H1 (cell line): ENCODE measurements around the gene FRMD4B. TPM values are rescaled to one million over a fixed set of nuclear protein-coding genes. Genes with fewer than 3 reads are reported as not detected.

Experiments
- CTCF ChIA-PET: fragments of 300-600 bp; sonication (Branson Sonifier 250); formaldehyde crosslinking; loops from one replicate; lab custom pipeline; 2021; ENCODE audit not compliant: partially characterized antibody; lab: Charles Lee
- POLR2A ChIA-PET: fragments of 300-600 bp; sonication (Branson Sonifier 250); formaldehyde crosslinking; loops from one replicate; lab custom pipeline; 2021; ENCODE audit warnings: inconsistent platforms; ENCODE audit not compliant: partially characterized antibody; lab: Charles Lee
- DNase-seq, 2 experiments: peaks; one replicate each; pipeline versions ENCODE4 v3.0.0 to v3.0.0-alpha.2; 2010 to 2022; ENCODE audit warnings: low spot score in 2 of 2, low read depth in 1 of 2, mixed read lengths in 1 of 2
- FAIRE-seq: peaks from 2 replicates; lab custom pipeline; 2011; peaks lifted over from hg19 to GRCh38; lab: Jason Lieb, UNC
- H2AFZ ChIP-seq: 2 replicates; pipeline ENCODE4 v1.8.1; 2012; ENCODE audit warnings: low read length, inconsistent platforms
- H2AK5ac ChIP-seq: 2 replicates; pipeline ENCODE4 v1.6.1; 2013; ENCODE audit warnings: low read depth, low read length
- H2BK120ac ChIP-seq: replicated peaks from 2 replicates; pipeline ENCODE3; 2013; ENCODE audit warnings: low read depth, low read length, inconsistent platforms
- H2BK12ac ChIP-seq: 2 replicates; pipeline ENCODE4 v1.6.1; 2013; ENCODE audit warnings: low read depth, low read length
- H2BK15ac ChIP-seq: 2 replicates; pipeline ENCODE4 v1.6.1; 2013; ENCODE audit warnings: low read length
- H2BK20ac ChIP-seq: 2 replicates; pipeline ENCODE4 v1.6.1; 2013; ENCODE audit warnings: low read length
- H2BK5ac ChIP-seq: 2 replicates; pipeline ENCODE4 v1.6.1; 2013; ENCODE audit warnings: low read depth, low read length
- H3K14ac ChIP-seq: 2 replicates; pipeline ENCODE4 v1.6.1; 2013; ENCODE audit warnings: inconsistent platforms; ENCODE audit not compliant: insufficient read length
- H3K18ac ChIP-seq: 2 replicates; pipeline ENCODE4 v1.6.1; 2013; ENCODE audit warnings: low read length; ENCODE audit errors: extremely low read depth
- H3K23ac ChIP-seq: 2 replicates; pipeline ENCODE4 v1.6.1; 2013; ENCODE audit warnings: inconsistent platforms; ENCODE audit not compliant: insufficient read length
- H3K23me2 ChIP-seq: 2 replicates; pipeline ENCODE4 v1.6.1; 2013; ENCODE audit warnings: low read depth, low read length
- H3K27ac ChIP-seq: 2 replicates; pipeline ENCODE4 v1.6.1; 2011; ENCODE audit warnings: low read depth, low read length, inconsistent platforms
- H3K27me3 ChIP-seq, 4 experiments: replicated peaks in 1 of 4; 1 replicate in 1 of 4; 2 replicates in 3 of 4; pipeline versions ENCODE4 v1.6.1 to v1.8.1; 2011 to 2013; ENCODE audit warnings: low read length in 3 of 4, mild to moderate bottlenecking in 3 of 4, inconsistent platforms in 2 of 4, mixed read lengths in 2 of 4, moderate library complexity in 1 of 4; ENCODE audit not compliant: control insufficient read depth in 3 of 4, insufficient read depth in 3 of 4; ENCODE audit errors: extremely low read depth in 1 of 4
- H3K36me3 ChIP-seq, 4 experiments: 2 replicates each; pipeline versions ENCODE4 v1.6.1 to v1.8.1; 2011 to 2013; ENCODE audit warnings: mild to moderate bottlenecking in 4 of 4, low read length in 3 of 4, moderate library complexity in 2 of 4, control low read depth in 1 of 4, inconsistent platforms in 1 of 4; ENCODE audit not compliant: insufficient read depth in 4 of 4, control insufficient read depth in 2 of 4
- H3K4ac ChIP-seq: replicated peaks from 2 replicates; pipeline ENCODE3; 2013; ENCODE audit warnings: low read length, low read depth, mixed read lengths, inconsistent platforms; ENCODE audit not compliant: insufficient read length
- H3K4me1 ChIP-seq, 4 experiments: replicated peaks in 1 of 4; 1 replicate in 1 of 4; 2 replicates in 3 of 4; pipeline versions ENCODE4 v1.6.1 to v1.8.1; 2011 to 2013; ENCODE audit warnings: low read length in 3 of 4, inconsistent platforms in 2 of 4, mixed read lengths in 1 of 4; ENCODE audit not compliant: insufficient read depth in 4 of 4, control insufficient read depth in 3 of 4
- H3K4me2 ChIP-seq, 2 experiments: 2 replicates each; pipeline versions ENCODE4 v1.6.1 to v1.8.1; 2011 to 2013; ENCODE audit warnings: low read depth in 2 of 2, low read length in 2 of 2, control low read depth in 1 of 2, inconsistent platforms in 1 of 2, mild to moderate bottlenecking in 1 of 2; ENCODE audit not compliant: insufficient read depth in 1 of 2
- H3K4me3 ChIP-seq, 4 experiments: fragments of 200-600, 300-600 bp in 1 of 4; sonication (generic), shearing (Covaris generic), sonication (Bioruptor Twin) in 1 of 4; 2 replicates each; pipeline versions ENCODE4 v1.5.1 to v1.8.1; 2011 to 2016; ENCODE audit warnings: low read length in 4 of 4, low read depth in 3 of 4, control low read depth in 2 of 4, inconsistent platforms in 2 of 4, mild to moderate bottlenecking in 2 of 4, mixed read lengths in 1 of 4, moderate library complexity in 1 of 4; ENCODE audit not compliant: insufficient read depth in 2 of 4; ENCODE audit errors: extremely low read depth in 1 of 4
- H3K56ac ChIP-seq: replicated peaks from 2 replicates; pipeline ENCODE3; 2013; ENCODE audit warnings: low read depth, mild to moderate bottlenecking, mixed read lengths, low read length, inconsistent platforms; ENCODE audit not compliant: insufficient read length
- H3K79me1 ChIP-seq: 2 replicates; pipeline ENCODE4 v1.6.1; 2013; ENCODE audit warnings: low read depth, low read length, control low read depth
- H3K79me2 ChIP-seq, 2 experiments: 2 replicates each; pipeline versions ENCODE4 v1.6.1 to v1.8.1; 2012 to 2013; ENCODE audit warnings: low read length in 2 of 2, mild to moderate bottlenecking in 2 of 2, inconsistent platforms in 1 of 2; ENCODE audit not compliant: insufficient read depth in 2 of 2, control insufficient read depth in 1 of 2
- H3K9ac ChIP-seq, 4 experiments: replicated peaks in 1 of 4; 1 replicate in 1 of 4; 2 replicates in 3 of 4; pipeline versions ENCODE4 v1.6.1 to v1.8.1; 2011 to 2013; ENCODE audit warnings: low read depth in 3 of 4, low read length in 3 of 4, control low read depth in 2 of 4, mild to moderate bottlenecking in 2 of 4, moderate library complexity in 2 of 4, inconsistent platforms in 1 of 4; ENCODE audit errors: extremely low read depth in 1 of 4
- H3K9me3 ChIP-seq, 2 experiments: 2 replicates each; pipeline versions ENCODE4 v1.6.1 to v1.8.1; 2012 to 2013; ENCODE audit warnings: mild to moderate bottlenecking in 2 of 2, moderate library complexity in 2 of 2, control low read depth in 1 of 2, inconsistent platforms in 1 of 2, low read depth in 1 of 2, low read length in 1 of 2, mixed read lengths in 1 of 2; ENCODE audit not compliant: insufficient read depth in 2 of 2
- H4K20me1 ChIP-seq, 2 experiments: replicated peaks in 1 of 2; 2 replicates each; pipeline versions ENCODE3 to v1.8.1; 2011 to 2013; ENCODE audit warnings: inconsistent platforms in 2 of 2, low read length in 2 of 2, mild to moderate bottlenecking in 1 of 2; ENCODE audit not compliant: insufficient read depth in 2 of 2, control insufficient read depth in 1 of 2
- H4K5ac ChIP-seq: 2 replicates; pipeline ENCODE4 v1.6.1; 2013; ENCODE audit warnings: low read length, low read depth, mixed read lengths, inconsistent platforms; ENCODE audit not compliant: insufficient read length
- H4K8ac ChIP-seq: 2 replicates; pipeline ENCODE4 v1.8.0; 2013; ENCODE audit warnings: mild to moderate bottlenecking, moderate library complexity, low read length, inconsistent platforms; ENCODE audit not compliant: insufficient read depth; ENCODE audit errors: extremely low read depth
- H4K91ac ChIP-seq: replicated peaks from 2 replicates; pipeline ENCODE3; 2013; ENCODE audit warnings: low read length, mixed read lengths, inconsistent platforms; ENCODE audit not compliant: insufficient read length
- BRCA1 ChIP-seq: IDR thresholded peaks from 2 replicates; pipeline ENCODE4 v1.6.1; 2012; ENCODE audit warnings: low read depth, low read length, improper control_type of control experiment
- CEBPB ChIP-seq: IDR thresholded peaks from 2 replicates; pipeline ENCODE4 v1.6.1; 2012; ENCODE audit warnings: low read depth, low read length
- FOSL1 ChIP-seq: IDR thresholded peaks from 2 replicates; pipeline ENCODE4 v1.6.1; 2011; ENCODE audit warnings: mild to moderate bottlenecking, low read depth, low read length, moderate library complexity; ENCODE audit not compliant: insufficient read depth
- KDM1A ChIP-seq: fragments of 200-600, 300-600 bp; sonication (generic); IDR thresholded peaks from 2 replicates; pipeline ENCODE4 v1.7.1; 2016; ENCODE audit warnings: mild to moderate bottlenecking, low read length, borderline replicate concordance
- KDM4A ChIP-seq: IDR thresholded peaks from one replicate; pipeline ENCODE4 v1.7.1; 2012; ENCODE audit warnings: low read depth, mild to moderate bottlenecking, moderate library complexity, low read length, inconsistent platforms; ENCODE audit not compliant: severe bottlenecking
- MAFK ChIP-seq: IDR thresholded peaks from 2 replicates; pipeline ENCODE4 v1.6.1; 2012; ENCODE audit warnings: low read depth, mild to moderate bottlenecking, improper control_type of control experiment, low read length
- POLR2A ChIP-seq, 2 experiments: IDR thresholded peaks; 1 replicate in 1 of 2; 2 replicates in 1 of 2; pipeline ENCODE4 v1.6.1; 2011; ENCODE audit warnings: low read depth in 2 of 2, low read length in 2 of 2, mild to moderate bottlenecking in 2 of 2; ENCODE audit errors: control extremely low read depth in 1 of 2
- RBBP5 ChIP-seq: IDR thresholded peaks from 2 replicates; pipeline ENCODE4 v1.7.1; 2012; ENCODE audit warnings: low read depth, mild to moderate bottlenecking, inconsistent platforms, low read length, moderate library complexity, borderline replicate concordance
- RNF2 ChIP-seq: fragments of 200-900, 300-1000 bp; sonication (generic); IDR thresholded peaks from 2 replicates; pipeline ENCODE4 v1.7.1; 2016; ENCODE audit warnings: borderline replicate concordance, low read depth, mild to moderate bottlenecking, antibody characterized with exemption, low read length; ENCODE audit not compliant: poor library complexity, severe bottlenecking; ENCODE audit errors: missing control alignments
- SIX5 ChIP-seq: IDR thresholded peaks from 2 replicates; pipeline ENCODE4 v1.6.1; 2011; ENCODE audit warnings: mild to moderate bottlenecking, low read depth, low read length
- SP1 ChIP-seq: IDR thresholded peaks from 2 replicates; pipeline ENCODE4 v1.6.1; 2011; ENCODE audit warnings: low read depth, low read length
- SUZ12 ChIP-seq: fragments of 200-600 bp; sonication (generic); IDR thresholded peaks from 2 replicates; pipeline ENCODE4 v1.6.1; 2012; ENCODE audit warnings: mild to moderate bottlenecking, inconsistent platforms, low read length, moderate library complexity, mixed read lengths
- TCF12 ChIP-seq: IDR thresholded peaks from 2 replicates; pipeline ENCODE4 v1.6.1; 2011; ENCODE audit warnings: low read depth, mild to moderate bottlenecking, low read length
- ZNF274 ChIP-seq: IDR thresholded peaks from 2 replicates; pipeline ENCODE4 v1.7.0; 2012; ENCODE audit warnings: low read length, borderline replicate concordance; ENCODE audit errors: extremely low read depth
- whole genome bisulfite sequencing, 2 experiments: shearing (Covaris generic) in 1 of 2; methylation state at CpG; one replicate each; pipeline versions ENCODE4 v1.1.6 to v1.1.7; 2013 to 2015; ENCODE audit warnings: low lambda C conversion rate in 2 of 2, mixed read lengths in 2 of 2, inconsistent platforms in 1 of 2, low coverage in 1 of 2, missing lambda C conversion rate in 1 of 2; ENCODE audit not compliant: insufficient replicate concordance in 2 of 2, insufficient coverage in 1 of 2, insufficient read length in 1 of 2; ENCODE audit errors: extremely low coverage in 1 of 2, missing lambda C conversion rate in 1 of 2; 5-methylcytosine and 5-hydroxymethylcytosine counted together
- polyA plus RNA-seq, 7 experiments: library from polyadenylated mRNA; depleted of rRNA in 3 of 7; stranded (reverse) in 5 of 7; unstranded in 2 of 7; fragments of >200 nt in 5 of 7; fragments of 200-250 nt in 2 of 7; gene quantifications; 1 replicate in 5 of 7; 2 replicates in 1 of 7; 4 replicates in 1 of 7; pipeline versions ENCODE4 v1.2.1 to v1.2.3, GENCODE V29; 2011 to 2013; ENCODE audit warnings: missing spikeins in 2 of 7, mixed read lengths in 2 of 7
- total RNA-seq: library from RNA; stranded (reverse); fragmentation: NEBNext Ultra II Directional; extraction: Animal tissue kit (Norgen Biotek cat#: 25700); gene quantifications from 2 replicates; pipeline ENCODE4 v1.2.1, GENCODE V29; 2021
- TF ChIP-seq, protein P1 (sequence below): IDR thresholded peaks from 2 replicates; pipeline ENCODE4 v1.6.1; 2012; ENCODE audit warnings: inconsistent platforms

The FRMD4B gene
- total and polyA plus RNA-seq, 2 of the 8 experiments (the other 6 are each of a cell fraction or from before 2014, with no cell fraction given) = 2.7 to 7.2 TPM

DNA sequence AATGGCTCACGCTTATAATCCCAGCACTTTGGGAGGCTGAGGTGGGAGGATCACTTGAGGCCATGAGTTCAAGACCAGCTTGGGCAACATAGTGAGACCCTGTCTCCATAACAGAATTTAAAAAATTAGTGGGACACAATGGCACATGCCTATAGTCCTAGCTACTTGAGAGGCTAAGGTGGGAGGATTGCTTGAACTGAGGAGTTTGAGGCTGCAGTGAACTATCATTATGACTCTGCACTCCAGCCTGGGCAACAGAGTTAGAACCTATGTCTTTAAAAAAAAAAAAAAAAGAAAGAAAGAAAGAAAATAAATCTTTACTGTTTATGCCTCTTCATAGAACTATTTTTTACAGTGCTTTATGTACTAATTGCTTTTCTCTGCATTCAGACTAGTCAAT is 178.9 kb downstream of the FRMD4B start:
- no peak overlapping the region for H2BK20ac ChIP-seq
- no peak overlapping the region for H2AFZ ChIP-seq
- no peak overlapping the region for H3K18ac ChIP-seq
- ChIA-PET CTCF (interaction anchor here (0.6 to 2.2 kb wide), 3 partner anchors 11 to 79 kb away, joined by 3 to 9 read pairs (median 4); no protein-coding TSS in a partner anchor), POLR2A (no interaction called here)
- H3K23me2 ChIP-seq = no peaks in the 10 kb centered on the region
- H3K36me3 ChIP-seq = no peaks in the 10 kb centered on the region
- no peaks in the 10 kb centered on the region for H4K20me1 ChIP-seq
- H3K79me1 ChIP-seq = no peaks in the 10 kb centered on the region
- no peak overlapping the region for H2BK15ac ChIP-seq
- H3K9ac ChIP-seq = no peak overlapping the region
- H3K9me3 ChIP-seq = no peaks in the 10 kb centered on the region
- H3K27ac ChIP-seq = no peak overlapping the region
- no peak overlapping the region for H2BK120ac ChIP-seq
- 96% methylated on average over 1 of the region's 1 CpG; no CpG with 5 or more reads in 1 of the 2 experiments for WGBS, 2 experiments
- no peak for TF ChIP-seq RBBP5
- TF ChIP-seq TCF12 = no peak
- TF ChIP-seq, protein P1, sequence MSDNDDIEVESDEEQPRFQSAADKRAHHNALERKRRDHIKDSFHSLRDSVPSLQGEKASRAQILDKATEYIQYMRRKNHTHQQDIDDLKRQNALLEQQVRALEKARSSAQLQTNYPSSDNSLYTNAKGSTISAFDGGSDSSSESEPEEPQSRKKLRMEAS = no peak
- no peak for TF ChIP-seq KDM4A
- TF ChIP-seq SP1 = no peak
- no peak for TF ChIP-seq FOSL1
- no peak for TF ChIP-seq POLR2A (IDR thresholded peaks at IDR 0.05; ENCODE audit: control extremely low read depth in 1 of 2, low read depth in 2 of 2, low read length in 2 of 2)
- TF ChIP-seq RNF2 = no peak
- TF ChIP-seq SIX5 = no peak
- TF ChIP-seq KDM1A = no peak
- TF ChIP-seq MAFK = no peak
- TF ChIP-seq CEBPB = no peak
- TF ChIP-seq SUZ12 = no peak
- no peak for TF ChIP-seq BRCA1
- TF ChIP-seq ZNF274 = no peak
- TF ChIP-seq, all 59 proteins: peak for 0
- Histone ChIP-seq H3K56ac (no peak overlapping the region), H4K8ac (no peak overlapping the region), H4K5ac (no peak overlapping the region), H4K91ac (no peak overlapping the region), H3K23ac (no peak overlapping the region), H2AK5ac (no peak overlapping the region), H3K4me1 (peaks cover 0 to 4% (median 0%) of the 10 kb centered on the region in 4 experiments; a peak in 1 of 7 replicates), H3K4me2 (no peak overlapping the region), H3K4me3 (no peak overlapping the region), H3K14ac (no peak overlapping the region), H2BK5ac (no peak overlapping the region), H3K27me3 (no peaks in the 10 kb centered on the region), H3K4ac (no peak overlapping the region), H3K79me2 (no peaks in the 10 kb centered on the region), H2BK12ac (no peak overlapping the region)
- no peak for DNase-seq
- FAIRE-seq = no peak
